GM21526 (cell line): ENCODE results near the gene FGF21.
"Not testable (repeated sequence)": the region's sequence is repeated elsewhere in the genome, so short reads cannot be mapped to it uniquely, and the experiment has no call there.

Source experiments
- ATAC-seq: cut with Tn5 transposase; IDR thresholded peaks from one replicate; pipeline ENCODE4 v1.9.1; 2021; ENCODE audit warnings: moderate library complexity; ENCODE audit not compliant: unreplicated experiment, low FRiP score

The FGF21 gene

DNA sequence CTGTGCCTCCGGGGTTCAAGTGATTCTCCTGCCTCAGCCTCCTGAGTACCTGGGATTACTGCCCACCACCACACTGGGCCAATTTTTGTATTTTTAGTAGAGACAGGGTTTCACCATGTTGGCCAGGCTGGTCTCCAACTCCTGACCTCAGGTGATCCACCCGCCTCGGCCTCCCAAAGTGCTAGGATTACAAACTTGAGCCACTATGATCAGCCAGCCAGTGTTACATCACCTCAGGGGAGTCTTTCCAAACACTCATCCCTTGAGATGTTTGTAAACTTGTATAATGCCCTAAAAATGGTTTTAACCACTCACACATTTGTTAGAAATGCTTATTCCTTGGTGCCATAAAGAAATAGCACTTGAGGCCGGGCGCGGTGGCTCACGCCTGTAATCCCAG is 31.1 kb downstream of the FGF21 start:
- not testable (repeated sequence) for ATAC-seq

DNA sequence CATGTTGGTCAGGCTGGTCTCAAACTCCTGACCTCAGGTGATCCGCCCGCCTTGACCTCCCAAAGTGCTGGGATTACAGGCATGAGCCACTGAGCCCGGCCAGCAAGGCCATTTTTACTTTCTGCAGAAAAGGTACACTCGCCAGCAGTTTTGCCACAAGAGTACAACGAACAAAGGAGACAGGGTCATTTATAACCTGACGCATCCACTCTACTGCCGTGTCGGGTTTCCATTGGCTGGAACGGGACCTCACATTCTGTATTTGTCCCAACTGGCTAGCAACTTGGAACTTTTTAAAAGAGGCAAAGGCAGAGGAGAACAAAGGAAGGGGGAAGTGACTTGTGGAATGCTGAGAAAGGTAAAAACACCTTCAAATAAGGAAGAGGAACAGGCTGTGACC is 32.0 kb downstream of the FGF21 start:
- not testable (repeated sequence) for ATAC-seq

DNA sequence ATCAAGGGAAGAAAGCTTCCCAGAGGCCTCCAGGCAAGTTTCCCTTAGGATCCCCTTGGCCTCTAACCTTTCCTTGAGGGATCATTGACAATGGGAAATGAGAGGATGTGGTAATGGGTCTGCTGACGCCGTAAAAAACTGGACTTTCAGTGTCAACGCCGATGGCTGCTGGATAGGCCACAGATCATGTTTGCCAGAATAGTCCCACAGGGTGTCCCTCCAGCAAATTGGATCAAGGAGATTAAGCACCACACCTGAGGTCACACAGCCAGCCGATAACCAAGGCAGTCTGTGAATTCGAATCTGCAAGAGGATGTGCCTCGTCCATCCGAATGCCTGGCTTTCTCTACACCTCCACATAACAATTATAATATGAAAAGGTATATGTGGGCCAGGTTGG is 37.9 kb downstream of the FGF21 start:
- ATAC-seq, result no peak

DNA sequence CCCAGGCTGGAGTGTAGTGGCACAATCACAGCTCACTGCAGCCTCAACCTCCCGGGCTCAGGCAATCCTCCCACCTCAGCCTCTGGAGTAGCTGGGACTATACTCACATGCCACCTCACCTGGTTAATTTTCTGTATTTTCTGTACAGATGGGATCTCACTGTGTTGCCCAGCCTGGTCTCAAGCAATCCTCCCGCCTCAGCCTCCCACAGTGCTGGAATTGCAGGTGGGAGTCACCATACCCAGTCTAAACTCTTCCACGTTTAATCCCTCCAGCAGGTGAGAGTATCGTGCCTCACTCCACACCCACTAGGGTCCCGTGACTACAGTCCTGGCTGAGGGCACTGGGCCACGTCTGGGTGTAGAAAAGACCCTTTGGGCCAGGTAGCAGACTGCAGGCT is 39.0 kb downstream of the FGF21 start:
- ATAC-seq, result no peak

DNA sequence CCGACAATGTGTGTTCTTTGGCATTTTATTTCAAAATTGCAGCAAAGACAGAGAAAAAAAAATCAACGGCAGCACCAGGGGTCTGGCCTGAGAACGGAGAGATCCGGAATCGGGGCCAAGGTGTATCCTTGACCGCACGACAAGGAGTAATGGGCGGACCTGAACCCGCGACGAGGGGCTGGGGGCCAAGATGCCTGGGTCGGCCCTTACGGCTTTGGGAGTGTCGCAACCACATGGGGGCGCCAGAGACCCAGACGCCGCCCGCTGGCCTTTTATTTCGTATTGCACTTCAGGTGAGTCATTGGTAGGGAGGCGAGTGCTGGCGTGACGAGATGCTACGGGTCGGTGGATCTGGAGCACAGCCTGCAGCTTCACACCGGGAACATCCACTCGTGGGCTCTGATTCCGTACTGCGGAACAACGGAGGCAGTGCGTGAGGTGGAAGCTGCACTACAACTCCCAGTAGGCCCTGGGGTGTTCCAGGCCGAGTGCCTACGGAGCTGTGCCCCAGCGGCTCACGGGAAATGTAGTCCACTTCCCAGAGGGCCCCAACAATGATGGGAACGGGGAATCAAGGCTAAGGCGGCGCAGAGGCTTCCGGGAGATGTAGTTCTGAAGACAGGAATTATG is 39.8 kb downstream of the FGF21 start:
- ATAC-seq, result peak; percentile 63

DNA sequence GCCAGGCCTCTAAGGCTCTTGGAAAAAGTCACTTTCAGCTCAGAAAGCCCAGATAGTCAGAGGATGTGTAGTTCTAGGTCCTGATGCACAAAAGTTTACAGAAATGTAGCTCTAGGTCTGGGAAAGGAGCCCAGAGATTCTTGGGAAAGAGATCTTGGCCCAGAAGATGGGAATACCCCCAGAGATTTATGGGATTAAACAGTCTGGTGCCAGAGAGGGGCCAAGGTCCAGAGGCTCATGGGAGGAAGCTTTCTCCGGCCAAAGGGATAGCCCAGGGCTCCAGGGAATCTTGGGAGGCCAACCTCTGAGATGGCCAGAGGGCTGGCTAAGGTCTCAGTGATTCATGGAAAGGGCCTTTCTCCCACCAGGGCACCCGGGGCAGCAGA is 40.4 kb downstream of the FGF21 start:
- no peak for ATAC-seq

DNA sequence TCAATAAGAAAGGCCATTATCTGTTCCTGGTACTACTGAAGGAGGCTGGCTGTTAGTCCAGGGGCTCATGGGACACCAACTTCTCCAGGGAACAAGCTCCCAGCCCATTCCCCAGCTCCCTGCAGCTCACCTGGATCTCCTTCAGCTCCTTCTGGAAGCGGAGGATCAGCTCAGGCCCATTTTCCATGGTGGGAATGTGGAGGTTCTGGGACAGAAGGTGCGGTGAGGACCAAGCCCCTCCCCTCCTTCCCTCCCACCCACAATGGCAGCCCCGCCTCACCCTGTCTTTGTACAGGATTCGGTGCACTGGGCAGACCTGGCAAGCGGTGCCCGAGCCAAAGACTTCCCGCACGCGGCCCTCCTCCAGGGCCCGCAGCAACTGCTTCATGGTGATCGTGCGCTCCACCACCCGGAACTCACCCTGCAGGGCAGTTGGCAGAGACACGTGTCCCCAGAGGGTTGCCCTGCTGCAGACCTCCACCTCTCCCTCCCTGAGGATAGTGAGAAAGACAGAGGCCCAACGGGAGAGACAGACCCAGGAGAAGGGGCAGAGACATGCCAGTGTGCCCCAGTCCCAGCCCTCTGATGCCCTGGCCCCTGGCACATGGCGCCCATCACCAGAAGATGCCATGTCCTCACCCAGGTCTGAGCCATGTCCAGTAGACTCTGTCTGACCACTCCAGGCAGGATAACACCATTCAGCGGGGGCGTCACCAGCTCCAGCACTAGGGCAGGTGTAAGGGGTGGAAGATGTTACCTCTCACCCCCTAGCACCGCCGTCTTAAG is 41.2 kb downstream of the FGF21 start:
- ATAC-seq, result no peak

DNA sequence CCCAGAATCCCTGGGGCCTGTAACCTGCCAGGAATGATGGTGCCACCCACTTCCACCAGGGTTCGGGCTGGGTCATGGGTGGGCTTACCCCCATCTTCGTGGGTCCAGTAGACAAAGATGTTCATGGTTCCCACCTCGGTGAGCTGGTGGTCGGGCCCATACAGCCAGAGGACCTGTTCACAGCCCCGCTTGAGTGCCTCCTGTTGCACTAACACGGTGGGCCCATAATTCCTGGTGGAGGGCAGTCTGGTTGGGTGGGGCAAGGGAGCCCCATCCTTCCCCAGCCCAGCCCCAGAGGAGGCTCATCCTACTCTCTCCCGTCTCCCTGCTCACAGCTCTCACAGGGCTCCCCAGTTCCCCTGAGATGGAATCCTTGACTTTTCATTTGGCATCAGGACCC is 41.8 kb downstream of the FGF21 start:
- ATAC-seq, result no peak

DNA sequence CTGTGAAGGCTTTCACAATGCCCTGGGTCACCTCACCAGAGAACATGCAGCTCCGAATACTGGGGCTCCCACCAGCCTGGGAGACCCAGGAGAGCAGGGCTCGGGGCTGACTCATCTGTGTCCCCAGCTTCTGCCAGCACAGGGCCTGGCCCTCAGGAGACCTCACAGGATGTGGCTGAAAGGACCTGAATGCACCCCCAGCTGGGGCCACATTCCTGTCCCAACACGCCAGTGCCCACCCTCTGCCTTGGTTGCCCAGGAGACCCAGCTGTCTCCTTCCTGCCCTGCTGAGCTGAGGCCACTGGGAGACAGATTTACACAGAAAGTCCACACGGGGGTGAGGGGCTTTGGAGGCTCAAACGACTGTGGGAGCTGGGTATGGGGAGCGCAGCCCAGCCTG is 43.6 kb downstream of the FGF21 start:
- ATAC-seq, result no peak

DNA sequence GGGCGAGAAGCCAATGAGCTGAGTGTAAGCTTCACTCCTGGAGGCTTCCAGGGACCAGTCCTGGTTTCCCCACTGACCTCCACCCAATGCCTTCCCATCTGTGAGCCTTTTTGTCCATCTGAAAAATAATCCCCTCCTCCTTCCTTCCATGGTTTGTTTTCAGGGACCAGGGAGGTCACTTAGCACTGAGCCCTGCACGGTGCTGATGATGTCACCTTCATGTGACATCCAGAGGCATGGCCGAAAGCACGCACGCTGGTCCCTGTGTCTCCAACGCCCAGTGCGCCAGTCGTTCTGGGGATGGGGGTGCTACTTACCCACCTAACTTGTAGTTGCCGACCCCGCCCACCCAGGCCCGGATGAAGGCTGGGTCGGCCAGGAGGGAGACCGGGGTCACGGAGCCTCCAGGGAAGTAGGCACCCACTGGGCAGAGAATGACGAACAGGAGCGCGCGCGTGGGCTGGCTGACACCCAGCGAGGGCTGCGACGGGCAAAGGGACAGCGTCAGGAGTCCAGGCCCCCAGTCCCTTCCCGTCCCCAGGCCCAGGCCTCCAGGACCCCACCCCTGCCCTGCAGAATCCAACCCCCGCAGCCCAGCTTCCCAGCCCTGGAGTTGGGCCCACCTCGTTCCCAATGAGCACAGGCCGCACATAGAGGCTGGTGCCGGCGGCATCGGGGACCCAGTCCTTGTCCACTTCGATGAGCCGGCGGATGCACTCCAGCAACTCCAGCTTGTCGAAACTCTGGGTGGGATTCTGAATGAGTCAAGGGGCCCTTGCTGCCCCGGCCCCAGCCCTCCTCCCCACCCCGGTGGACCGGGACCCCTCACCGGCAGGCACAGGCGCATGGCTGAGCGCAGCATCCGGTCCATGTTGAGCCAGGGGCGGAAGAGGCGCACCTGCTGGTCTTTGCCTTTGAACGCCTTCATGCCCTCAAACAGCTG is 44.3 kb downstream of the FGF21 start:
- ATAC-seq, result no peak

DNA sequence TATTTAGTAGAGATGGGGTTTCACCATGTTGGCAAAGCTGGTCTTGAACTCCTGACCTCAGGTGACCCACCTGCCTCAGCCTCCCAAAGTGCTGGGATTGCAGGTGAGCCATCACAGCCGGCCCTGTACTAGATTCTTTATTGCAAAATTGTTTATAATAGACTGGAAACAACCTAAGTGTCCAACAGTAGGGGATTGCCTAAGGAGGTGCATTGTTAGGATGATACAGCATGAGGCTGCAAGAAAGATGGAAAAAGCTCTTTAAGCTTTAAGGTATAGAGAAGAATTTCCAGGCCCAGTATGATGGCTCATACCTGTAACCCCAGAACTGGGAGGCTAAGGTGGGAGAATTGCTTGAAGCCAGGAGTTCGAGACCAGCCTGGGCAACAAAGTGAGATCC is 47.3 kb downstream of the FGF21 start:
- ATAC-seq, result no peak

DNA sequence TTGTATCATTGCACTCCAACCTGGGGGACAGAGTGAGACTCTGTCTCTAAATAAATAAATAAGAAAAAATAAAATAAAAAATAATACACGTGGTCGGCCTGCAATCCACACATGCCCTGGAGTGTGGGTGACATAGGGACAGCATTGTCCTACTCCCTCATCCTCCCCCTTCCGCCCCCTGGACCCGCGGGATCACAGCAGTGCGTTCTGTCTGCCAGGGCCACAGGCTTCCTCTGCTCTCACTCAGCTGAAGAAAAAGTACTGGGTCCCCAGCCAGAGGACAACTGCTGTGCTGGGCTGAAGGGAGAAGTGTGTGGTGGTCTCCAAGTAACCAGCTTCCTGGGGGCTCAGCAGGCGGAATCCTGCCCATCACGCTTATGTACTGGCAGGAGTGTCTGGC is 49.2 kb downstream of the FGF21 start:
- ATAC-seq, result no peak

DNA sequence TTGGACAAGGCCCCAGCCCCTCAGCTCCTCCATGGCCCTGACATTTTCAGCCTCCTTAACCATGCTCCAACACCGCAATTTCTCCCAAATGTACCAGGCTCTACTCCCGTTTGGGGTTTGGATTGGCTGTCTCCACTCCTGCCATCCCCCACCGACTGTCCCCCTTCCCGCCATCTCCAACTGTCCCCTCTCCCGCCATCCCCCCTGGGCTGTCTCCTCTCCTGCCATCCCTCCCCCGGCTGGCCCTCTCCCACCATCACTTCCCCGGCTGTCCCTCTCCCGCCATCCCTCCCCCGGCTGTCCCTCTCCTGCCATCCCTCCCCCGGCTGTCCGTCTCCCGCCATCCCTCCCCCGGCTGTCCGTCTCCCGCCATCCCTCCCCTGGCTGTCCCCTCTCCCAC is 50.1 kb downstream of the FGF21 start:
- no peak for ATAC-seq

DNA sequence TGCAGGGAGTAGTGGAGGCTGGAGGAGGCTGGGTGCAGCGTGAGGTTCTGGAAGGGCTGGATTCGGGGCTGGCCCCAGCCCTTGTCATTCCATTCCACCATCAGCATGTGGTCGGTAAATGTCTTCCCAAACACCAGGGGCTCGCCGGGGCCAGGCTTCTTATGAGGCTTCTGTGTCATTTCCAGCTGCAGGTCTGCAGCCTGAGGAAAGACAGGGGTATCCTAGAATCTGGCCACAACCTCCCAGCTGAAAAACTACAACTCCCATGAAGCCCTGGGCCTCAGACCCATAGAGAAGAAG is 51.1 kb downstream of the FGF21 start:
- ATAC-seq, result no peak

DNA sequence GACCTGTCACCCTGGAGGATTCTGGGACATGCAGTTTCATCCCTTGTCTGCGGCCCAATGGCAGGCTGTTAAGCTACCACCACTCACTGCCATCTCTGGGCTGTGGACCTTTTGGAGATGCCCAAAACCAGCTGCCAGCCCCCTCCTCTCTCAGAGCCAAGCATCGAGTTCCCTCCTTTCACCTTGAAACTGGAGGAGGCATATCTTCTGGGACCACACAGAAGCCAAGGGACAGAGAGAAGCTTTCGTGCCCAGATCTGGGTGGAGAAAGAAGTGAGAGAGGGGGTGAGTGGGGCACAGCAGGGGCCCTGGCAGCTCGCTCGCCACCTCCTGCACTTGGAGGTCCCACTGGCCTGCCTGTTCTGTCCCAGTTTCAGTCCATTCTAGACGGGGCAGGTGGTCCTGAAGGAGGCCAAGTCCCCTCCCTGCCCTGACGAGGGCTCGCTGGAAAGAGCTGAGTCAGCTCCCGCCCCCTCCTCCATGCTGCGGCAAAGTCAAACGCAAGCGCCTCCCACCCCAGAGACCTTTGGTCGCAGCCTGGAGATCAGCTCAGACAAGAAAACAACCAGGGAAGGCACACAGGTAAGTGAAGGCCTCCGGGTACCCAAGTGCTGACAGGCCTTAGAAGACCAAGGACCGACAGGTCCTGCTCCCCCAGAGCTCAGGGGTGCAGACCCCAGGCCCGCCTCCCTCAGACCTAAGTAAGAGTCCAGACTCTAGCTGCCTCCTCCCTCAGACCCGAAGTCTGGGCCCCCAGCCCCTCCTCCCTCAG is 51.7 kb downstream of the FGF21 start:
- ATAC-seq, result no peak

DNA sequence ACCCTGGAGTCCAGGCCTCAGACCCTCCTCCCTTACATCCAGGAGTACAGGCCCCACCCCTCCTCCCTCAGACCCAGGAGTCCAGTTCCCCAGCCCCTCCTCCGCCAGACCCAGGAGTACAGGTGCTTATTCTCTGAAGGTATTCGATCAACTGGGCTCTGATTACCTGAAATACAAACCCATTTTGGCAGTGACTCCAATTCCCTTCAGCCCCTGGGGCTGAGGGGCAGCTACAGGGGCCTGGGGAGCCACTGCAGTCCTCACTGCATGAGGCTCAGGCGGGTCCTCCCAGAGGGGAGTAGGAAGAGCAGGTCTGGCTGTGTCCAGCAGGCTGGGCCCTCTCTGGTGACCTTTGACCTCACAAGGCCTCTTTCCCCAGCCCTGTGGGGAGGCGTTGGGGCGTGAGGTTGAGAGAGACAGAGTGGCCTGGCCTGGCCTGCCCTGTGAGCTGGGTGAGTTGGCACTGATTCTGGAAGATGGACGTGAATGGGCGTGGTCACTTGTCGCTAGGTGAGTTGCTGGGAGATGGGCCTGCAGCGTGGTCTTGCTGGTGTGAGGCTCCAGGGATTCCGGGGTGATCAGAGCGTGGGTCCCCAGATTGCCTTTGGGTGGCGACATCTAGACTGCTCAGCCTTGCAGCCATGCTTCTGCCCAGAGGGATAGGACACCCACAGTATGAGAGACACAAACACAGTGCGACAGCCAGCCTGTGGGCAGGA is 52.4 kb downstream of the FGF21 start:
- no peak for ATAC-seq
